Fibroblast of skin of abdomen (primary cell): ENCODE data around the gene SYNGR2. TPM values are rescaled to one million over a fixed set of nuclear protein-coding genes. Genes with fewer than 3 reads are reported as not detected.

Experiments
- DNase-seq: peaks from one replicate; pipeline ENCODE4 v3.0.0-alpha.2; 2013
- polyA plus RNA-seq, 2 experiments: library from polyadenylated mRNA; unstranded; fragments of 120-200 nt; gene quantifications; one replicate each; pipeline ENCODE4 v1.2.1, GENCODE V29; 2013; ENCODE audit not compliant: insufficient read length in 2 of 2

SYNGR2 gene
- 12.0 TPM for polyA plus RNA-seq (2013, experiment 1 of 2; ENCODE audit: insufficient read length)
- polyA plus RNA-seq (2013, experiment 2 of 2; ENCODE audit: insufficient read length), result 12.6 TPM

GRCh38 chr17:78168242-78168902 lies at the start of gene SYNGR2:
SYNGR2 (plus strand) TSS chr17:78168581; CDS start chr17:78168617, 36 bp downstream.
- DNase-seq, result peak; percentile 31

DNA sequence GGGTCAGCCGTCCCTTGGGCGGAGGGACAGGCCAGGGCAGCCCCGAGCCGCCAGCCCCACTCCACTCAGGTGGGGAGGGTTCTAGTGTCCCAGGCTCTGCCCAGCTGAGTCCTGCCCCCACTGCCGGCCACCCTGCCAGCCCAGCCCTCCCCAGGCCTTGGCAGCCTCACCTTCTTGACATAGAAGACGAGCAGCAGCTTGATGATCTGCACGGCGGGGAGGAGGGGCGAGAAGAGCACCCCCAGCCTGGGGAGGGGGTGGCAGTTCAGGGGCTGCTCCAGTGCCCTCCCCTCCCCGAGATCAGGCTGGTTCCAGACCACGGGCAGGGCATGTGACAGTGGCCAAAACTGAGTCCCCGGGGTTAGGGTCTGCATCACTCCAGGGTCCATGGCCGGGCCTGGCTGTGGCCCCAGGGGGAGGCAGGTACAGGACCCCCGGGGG lies 49.6 kb upstream of the SYNGR2 start:
- no peak for DNase-seq

- DNase-seq, result no peak
These were observed 47.8 kb upstream of the SYNGR2 start for GRCh38 chr17:78120537-78120936.

DNA sequence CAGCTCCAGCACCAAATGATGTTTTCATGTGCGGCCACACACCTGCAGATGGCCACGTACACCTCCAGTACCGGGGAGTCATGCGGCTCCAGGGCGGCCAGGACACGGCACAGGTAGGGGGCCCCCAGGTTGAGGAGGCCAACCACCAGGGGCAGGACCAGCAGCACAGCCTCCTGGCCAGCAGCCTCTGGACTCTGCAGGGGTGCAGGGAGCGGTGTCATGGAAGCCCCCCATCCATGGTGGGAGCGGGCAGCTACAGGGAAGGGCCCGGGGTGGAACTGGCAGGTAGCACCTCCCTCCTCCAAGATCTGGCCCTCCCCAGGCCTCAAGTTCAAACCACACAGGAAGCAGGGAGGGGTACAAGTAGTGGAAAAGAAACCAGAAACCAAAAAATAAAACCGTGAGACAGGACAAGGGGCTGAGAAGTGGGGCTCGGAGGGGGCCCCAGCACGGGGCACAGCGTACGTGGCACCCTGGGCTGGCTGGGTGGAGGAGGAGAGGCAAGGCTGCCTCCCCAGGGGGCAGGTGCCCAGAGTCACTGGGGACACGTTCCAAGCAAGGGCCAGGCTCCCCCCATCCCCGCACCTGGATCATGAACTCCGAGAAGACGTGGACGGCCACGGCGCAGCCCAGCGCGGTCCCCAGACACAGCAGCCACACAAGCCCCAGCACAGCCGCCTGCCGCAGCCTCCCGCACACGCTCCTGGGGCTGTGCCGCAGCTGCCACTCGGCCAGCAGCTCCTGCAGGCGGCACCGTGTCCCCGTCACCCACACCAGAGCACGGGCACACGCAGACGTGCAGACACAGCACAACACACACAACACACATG lies 47.2 kb upstream of the SYNGR2 start:
- DNase-seq, result no peak

GRCh38 chr17:78121801-78122215 lies 46.6 kb upstream of the SYNGR2 start:
- no peak for DNase-seq

- no peak for DNase-seq
These were observed 46.0 kb upstream of the SYNGR2 start for GRCh38 chr17:78122216-78122930.

DNA sequence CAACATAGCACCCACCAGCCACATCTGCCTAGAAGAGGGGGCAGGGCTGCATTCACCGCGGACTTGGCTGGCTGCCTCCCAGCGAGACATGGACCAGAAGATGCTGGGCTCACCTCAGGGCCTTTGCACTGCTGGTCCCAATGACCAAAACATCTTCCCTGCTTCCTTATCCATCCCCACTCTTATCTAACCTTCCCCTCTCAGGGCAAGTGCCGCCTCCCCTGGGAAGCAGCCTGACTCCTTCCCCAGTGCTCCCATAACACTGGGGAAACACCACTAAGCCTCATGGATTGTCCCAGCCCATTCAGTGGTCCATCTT lies 45.5 kb upstream of the SYNGR2 start:
- DNase-seq, result no peak

- no peak for DNase-seq
These were observed 45.0 kb upstream of the SYNGR2 start for GRCh38 chr17:78123258-78123929.

GRCh38 chr17:78124081-78124835 lies 44.1 kb upstream of the SYNGR2 start:
- DNase-seq, result no peak

- no peak for DNase-seq
These were observed 43.6 kb upstream of the SYNGR2 start for GRCh38 chr17:78124836-78125137.

DNA sequence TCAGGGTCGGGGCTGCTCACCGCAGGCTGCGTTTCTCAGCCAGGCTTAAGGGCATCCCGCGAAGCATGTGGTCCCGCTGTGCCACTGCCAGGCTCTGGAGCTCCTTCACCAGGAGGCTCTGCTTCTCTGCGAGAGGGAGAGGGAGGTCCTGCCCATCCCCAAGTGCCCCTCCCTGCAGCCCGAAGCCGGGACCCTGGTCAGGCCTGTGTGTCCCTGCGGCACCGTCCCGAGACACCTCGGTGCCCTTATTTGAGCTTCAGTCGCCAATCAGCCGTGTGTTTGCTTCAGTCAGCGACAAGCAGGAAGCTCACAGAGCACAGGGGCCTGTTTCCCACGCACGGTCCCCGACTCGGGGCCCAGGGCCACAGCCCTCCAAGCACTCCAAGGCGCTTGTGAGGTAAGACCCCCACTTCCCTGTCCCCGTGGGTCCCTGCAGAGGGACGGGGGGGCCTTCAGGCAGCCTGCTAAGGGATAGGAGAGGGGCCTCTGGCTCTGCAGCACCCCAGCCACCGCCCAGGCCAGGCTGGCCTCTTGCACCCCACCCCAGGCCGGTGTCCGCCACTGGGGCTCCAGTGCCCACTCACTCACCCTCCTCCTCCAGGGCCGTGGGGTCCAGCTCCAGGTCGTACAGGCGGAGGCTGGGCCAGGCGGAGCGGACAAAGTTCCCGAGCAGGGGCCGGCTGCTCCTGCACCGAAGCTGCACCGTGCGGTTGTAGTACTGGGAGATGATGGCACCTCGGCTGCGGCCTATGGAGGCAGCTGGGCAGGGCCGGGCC lies 43.1 kb upstream of the SYNGR2 start:
- DNase-seq, result no peak

DNA sequence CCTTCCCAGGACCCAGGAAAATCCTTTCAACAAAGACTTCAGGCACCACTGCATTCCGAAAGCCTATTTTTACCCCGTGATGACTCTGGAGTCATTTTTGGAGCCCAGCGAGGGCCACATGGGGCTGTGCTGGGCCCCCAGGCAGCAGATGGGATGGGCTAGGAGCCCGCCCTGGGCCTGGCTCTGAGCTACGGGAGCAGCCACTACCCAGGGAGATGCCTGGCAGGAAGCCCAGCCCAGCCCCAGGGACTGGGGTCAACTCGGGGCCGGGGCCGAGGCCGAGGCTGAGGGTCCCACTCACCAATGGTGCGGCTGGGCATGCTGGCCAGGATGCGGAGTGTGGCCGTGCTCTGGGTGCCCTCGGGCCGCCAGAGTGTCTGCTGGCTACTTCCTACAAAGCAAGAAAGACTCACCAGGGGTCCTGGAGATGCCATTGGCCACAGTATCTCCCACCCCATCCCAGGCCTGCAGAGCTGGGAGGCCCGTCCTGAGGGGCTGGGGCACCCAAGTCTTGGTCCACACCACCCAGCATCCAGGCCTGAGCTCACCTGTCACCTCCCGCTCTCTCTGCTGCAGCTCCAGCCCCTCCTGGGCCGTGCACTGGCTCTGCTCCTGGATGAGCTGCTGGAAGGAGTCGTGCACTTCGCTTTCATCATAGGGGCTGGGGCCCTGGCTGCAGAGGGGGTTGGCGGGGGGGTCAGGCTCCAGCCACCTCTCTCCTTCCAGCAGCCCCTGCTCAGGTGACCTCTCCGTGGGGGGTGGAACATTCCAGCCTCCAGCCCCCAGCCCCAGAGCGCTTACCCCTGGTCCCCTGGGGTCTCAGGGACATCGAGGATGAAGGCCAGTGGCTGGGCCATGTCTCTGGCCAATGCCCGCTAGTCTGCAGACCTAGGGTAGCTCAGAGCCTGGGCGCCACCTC lies 42.1 kb upstream of the SYNGR2 start:
- no peak for DNase-seq

GRCh38 chr17:78126895-78127238 lies 41.5 kb upstream of the SYNGR2 start:
- no peak for DNase-seq

- no peak for DNase-seq
These were observed 41.0 kb upstream of the SYNGR2 start for GRCh38 chr17:78127239-78127887.

- no peak for DNase-seq
These were observed 40.4 kb upstream of the SYNGR2 start for GRCh38 chr17:78127888-78128550.

- DNase-seq, result no peak
These were observed 39.6 kb upstream of the SYNGR2 start, which contains the start of gene TMC6 for GRCh38 chr17:78128551-78129350. TMC6 (minus strand) TSS chr17:78128755; CDS start chr17:78126832, 1,923 bp downstream.

DNA sequence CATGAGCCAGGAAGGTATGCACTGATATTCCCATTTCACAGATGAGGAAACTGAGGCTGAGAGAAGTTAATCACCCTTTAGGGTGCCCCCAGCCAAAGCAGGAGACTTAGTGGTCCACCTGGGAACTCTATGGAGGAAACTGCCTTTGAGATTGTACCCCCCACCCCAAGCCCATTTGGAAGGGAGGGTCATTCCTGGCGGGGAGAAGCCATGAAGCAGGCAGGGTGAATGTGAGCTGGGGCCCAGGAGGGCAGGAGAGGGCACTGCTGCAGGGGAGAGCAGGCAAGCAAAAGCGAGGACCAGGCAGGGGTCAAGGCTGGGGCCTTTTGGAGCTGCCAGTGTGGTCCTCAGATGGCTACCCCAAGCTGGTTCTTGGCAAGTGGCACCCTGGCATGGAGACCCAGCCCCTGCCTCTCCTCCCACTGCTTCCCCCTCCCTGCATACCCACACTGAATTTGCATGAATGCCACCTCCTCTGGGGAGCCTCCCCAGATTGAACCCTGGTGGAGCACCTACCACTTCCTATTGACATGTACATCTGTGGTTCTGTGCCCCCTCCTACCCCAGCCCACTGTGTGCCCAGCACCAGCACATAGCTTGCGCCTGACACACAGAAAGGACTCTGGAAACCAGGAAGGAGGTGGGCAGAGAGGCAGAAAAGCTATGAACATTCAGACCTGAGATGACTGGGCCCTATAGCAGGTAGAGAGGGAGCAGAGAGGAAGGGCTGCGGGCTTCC lies 38.9 kb upstream of the SYNGR2 start:
- DNase-seq, result no peak

DNA sequence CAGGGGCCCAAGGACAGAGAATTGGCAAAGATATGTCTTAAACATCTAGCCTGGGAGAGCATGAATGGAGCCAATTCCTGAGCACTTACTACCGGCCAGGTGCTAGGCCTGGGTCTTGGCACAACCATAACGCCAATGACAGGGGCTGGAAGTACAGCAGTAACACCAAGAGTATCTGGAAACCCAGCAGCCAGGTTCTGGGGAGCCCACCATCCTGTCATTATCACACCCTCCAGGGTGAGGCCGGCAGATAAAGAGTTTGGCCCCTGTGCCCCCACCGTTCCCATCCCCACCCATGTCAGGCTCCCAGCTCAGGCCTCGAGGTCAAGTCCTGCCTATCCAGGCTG lies 38.3 kb upstream of the SYNGR2 start:
- no peak for DNase-seq
